GM10266 (cell line): ENCODE results near the gene BAIAP3.

Experiments
- DNase-seq: peaks from one replicate; pipeline ENCODE4 v3.0.0; 2012; ENCODE audit errors: extremely low spot score
- TF ChIP-seq, protein P1 (sequence below): IDR thresholded peaks from 2 replicates; pipeline ENCODE4 v1.5.1; 2012; ENCODE audit warnings: mild to moderate bottlenecking, low read depth; ENCODE audit not compliant: control insufficient read depth, insufficient read depth; ENCODE audit errors: missing control alignments

Gene BAIAP3

DNA sequence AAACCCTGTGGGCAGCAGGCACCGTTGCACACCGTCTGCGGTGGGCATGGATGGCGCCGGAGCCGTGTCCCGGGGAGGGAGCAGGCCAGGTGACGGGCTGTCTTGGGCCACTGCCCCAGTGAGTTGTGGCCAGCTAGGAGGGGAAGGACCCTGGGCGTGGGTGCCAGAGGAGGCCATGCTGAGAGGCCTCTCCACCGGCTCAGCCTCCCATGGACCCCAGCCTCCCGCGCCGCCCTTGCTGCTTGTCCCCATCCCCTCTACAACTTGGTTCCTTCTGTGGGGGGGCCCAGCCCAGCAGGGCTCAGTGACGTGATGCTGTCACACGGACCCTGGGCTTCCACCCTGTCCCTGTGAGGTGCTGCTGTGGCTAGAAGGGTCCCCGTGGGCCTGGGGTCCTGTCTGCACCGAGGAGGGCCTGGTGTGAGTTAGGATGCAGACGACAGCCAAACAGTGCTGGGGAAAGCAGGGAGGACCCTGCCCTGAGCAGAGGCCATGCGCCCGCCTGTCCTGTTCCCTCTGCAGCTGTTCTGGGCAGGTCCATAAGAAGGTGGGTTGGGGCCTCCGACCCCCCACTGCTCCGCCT is 12.7 kb upstream of the BAIAP3 start:
- DNase-seq, result no peak
- TF ChIP-seq, protein P1, sequence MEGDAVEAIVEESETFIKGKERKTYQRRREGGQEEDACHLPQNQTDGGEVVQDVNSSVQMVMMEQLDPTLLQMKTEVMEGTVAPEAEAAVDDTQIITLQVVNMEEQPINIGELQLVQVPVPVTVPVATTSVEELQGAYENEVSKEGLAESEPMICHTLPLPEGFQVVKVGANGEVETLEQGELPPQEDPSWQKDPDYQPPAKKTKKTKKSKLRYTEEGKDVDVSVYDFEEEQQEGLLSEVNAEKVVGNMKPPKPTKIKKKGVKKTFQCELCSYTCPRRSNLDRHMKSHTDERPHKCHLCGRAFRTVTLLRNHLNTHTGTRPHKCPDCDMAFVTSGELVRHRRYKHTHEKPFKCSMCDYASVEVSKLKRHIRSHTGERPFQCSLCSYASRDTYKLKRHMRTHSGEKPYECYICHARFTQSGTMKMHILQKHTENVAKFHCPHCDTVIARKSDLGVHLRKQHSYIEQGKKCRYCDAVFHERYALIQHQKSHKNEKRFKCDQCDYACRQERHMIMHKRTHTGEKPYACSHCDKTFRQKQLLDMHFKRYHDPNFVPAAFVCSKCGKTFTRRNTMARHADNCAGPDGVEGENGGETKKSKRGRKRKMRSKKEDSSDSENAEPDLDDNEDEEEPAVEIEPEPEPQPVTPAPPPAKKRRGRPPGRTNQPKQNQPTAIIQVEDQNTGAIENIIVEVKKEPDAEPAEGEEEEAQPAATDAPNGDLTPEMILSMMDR, result no peak

DNA sequence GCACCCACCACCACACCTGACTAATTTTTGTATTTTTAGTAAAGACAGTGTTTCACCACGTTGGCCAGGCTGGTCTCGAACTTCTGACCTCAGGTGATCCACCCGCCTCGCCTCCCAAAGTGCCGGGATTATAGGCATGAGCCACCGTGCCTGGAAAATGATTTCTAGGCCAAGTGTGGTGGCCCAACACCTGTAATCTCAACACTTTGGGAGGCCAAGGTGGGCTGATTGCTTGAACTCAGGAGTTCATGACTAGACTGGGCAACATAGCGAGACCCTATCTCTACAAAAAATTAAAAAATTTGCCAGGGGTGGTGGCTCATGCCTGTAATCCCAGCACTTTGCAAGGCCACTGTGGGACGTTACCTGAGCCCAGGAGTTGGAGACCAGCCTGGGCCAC is 11.0 kb upstream of the BAIAP3 start:
- DNase-seq, result no peak
- TF ChIP-seq, protein P1, result no peak

GRCh38 chr16:1323296-1324239 is 9.9 kb upstream of the BAIAP3 start:
- no peak for DNase-seq
- TF ChIP-seq, protein P1, result no peak

- TF ChIP-seq, protein P1, result no peak
- no peak for DNase-seq
Measured at GRCh38 chr16:1324286-1324826, 9.1 kb upstream of the BAIAP3 start.

DNA sequence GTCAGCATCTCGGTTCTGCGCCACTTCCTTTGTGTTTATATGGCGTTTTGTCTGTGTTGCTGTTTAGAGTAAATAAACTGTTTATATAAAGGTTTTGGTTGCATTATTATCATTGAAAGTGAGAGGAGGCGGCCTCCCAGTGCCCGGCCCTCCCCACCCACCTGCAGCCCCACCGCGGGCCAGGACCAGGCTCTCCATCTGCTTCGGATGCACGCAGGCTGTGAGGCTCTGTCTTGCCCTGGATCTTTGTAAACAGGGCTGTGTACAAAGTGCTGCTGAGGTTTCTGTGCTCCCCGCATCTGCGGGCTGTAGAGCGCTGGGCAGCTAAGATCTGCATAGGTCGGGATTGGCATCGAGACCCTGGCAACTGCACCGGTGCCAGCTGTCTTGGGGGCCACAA is 8.2 kb upstream of the BAIAP3 start:
- TF ChIP-seq, protein P1, result no peak
- DNase-seq, result no peak

DNA sequence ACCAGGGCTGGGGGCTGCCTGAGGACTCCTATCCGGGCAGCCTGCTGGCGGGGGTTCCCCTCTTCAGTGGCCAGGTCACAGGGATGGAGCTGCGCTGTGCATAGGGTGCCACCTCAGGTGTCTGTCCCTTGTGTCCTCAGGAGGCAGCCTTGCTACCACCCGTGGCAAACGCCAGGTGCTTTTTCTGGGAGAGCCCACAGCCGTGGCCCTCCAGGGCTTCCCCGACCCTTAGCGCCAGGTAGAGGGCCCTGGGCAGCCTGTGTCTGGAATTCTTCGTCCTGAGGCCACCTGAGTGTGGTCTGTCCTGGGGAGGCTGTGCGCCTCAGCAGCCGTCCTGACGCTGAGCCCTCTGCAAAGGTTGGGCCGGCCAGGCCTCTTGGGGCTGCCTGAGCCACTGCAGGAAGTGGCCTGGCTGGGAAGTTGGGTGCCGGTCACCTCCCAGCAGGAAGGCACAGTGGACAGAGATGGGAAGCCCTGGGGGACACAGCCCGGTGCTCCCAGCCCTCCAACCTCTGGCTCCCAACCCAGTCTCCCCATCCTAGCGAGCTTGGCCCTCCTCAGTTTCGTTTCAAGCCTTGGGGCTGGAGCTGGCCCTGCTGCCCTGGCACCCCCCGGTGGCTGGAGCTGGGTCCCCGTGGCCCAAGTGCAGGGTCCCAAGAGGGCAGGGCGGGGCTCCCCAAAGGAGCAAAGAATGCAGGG is 7.6 kb upstream of the BAIAP3 start:
- DNase-seq, result no peak
- TF ChIP-seq, protein P1, result no peak
